NB4 (cell line): ENCODE measurements around the gene FHOD1.

Source experiments
- MYC ChIP-seq: IDR thresholded peaks from 2 replicates; pipeline ENCODE4 v1.6.1; 2011; ENCODE audit warnings: low read depth, low read length
- POLR2A ChIP-seq: IDR thresholded peaks from 2 replicates; pipeline ENCODE4 v1.6.1; 2011; ENCODE audit warnings: mild to moderate bottlenecking; ENCODE audit not compliant: insufficient read length; ENCODE audit errors: extremely low read depth
- TF ChIP-seq, protein P1 (sequence below): IDR thresholded peaks from one replicate; pipeline ENCODE4 v1.5.1; 2012; ENCODE audit warnings: low read depth, low read length
- TF ChIP-seq, protein P2 (sequence below): IDR thresholded peaks from 2 replicates; pipeline ENCODE4 v1.6.1; 2011; ENCODE audit warnings: low read depth, low read length

DNA sequence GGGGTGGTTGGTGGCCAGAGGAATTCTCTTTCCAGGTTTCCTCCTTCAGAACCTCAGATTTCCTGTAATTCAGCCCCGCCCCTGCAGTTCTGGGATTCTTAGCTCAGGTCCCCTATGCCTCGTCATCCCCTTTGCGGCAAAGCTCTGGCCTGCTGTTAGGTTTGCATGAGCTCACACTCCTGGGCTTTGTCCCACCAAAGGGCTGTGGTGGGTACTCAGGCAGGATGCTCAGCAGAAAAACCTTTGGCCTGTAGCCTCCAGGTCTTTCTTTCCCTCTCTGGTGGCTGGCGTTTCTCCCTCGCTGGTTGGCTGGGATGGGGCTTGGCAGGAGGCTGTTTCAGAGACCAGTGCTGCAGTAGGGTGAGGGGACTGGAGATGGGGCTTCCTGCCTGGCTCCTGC lies 22.5 kb upstream of the FHOD1 start:
- TF ChIP-seq, protein P1, sequence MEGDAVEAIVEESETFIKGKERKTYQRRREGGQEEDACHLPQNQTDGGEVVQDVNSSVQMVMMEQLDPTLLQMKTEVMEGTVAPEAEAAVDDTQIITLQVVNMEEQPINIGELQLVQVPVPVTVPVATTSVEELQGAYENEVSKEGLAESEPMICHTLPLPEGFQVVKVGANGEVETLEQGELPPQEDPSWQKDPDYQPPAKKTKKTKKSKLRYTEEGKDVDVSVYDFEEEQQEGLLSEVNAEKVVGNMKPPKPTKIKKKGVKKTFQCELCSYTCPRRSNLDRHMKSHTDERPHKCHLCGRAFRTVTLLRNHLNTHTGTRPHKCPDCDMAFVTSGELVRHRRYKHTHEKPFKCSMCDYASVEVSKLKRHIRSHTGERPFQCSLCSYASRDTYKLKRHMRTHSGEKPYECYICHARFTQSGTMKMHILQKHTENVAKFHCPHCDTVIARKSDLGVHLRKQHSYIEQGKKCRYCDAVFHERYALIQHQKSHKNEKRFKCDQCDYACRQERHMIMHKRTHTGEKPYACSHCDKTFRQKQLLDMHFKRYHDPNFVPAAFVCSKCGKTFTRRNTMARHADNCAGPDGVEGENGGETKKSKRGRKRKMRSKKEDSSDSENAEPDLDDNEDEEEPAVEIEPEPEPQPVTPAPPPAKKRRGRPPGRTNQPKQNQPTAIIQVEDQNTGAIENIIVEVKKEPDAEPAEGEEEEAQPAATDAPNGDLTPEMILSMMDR = no peak
- TF ChIP-seq POLR2A = no peak
- TF ChIP-seq, protein P2, sequence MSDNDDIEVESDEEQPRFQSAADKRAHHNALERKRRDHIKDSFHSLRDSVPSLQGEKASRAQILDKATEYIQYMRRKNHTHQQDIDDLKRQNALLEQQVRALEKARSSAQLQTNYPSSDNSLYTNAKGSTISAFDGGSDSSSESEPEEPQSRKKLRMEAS = no peak
- no peak for TF ChIP-seq MYC
